Activated CD4-positive, alpha-beta T cell treated with anti-CD3 and anti-CD28 coated beads, Interleukin-2, amount 10 ng/mL, durations not matched to agents 7 days and 5 days (primary cell): ENCODE results near the gene NLGN2. TPM values are rescaled to one million over a fixed set of nuclear protein-coding genes. Genes with fewer than 3 reads are reported as not detected.

Source experiments
- CTCF ChIA-PET: fragments of 350-600 bp; sonication (Branson Sonifier 250); formaldehyde crosslinking; loops from one replicate; lab custom pipeline; 2021; ENCODE audit warnings: antibody characterized with exemption; lab: Charles Lee
- POLR2A ChIA-PET: fragments of 350-600 bp; sonication (Branson Sonifier 250); formaldehyde crosslinking; loops from one replicate; lab custom pipeline; 2021; ENCODE audit warnings: antibody characterized with exemption; lab: Charles Lee
- DNase-seq: peaks from one replicate; pipeline ENCODE4 v3.0.0-alpha.2; 2020
- H3K27ac Mint-ChIP-seq: one replicate; pipeline ENCODE4 v1.8.0; 2021; ENCODE audit warnings: mild to moderate bottlenecking, moderate library complexity, mixed read lengths
- H3K27me3 Mint-ChIP-seq: one replicate; pipeline ENCODE4 v1.8.0; 2021; ENCODE audit warnings: mixed read lengths
- H3K36me3 Mint-ChIP-seq: one replicate; pipeline ENCODE4 v1.8.0; 2021; ENCODE audit warnings: low read depth, mixed read lengths
- H3K4me1 Mint-ChIP-seq: one replicate; pipeline ENCODE4 v1.8.0; 2021; ENCODE audit warnings: mixed read lengths
- H3K4me3 Mint-ChIP-seq: one replicate; pipeline ENCODE4 v1.8.0; 2021; ENCODE audit warnings: mild to moderate bottlenecking, moderate library complexity, mixed read lengths
- H3K9me3 Mint-ChIP-seq: one replicate; pipeline ENCODE4 v1.8.0; 2021; ENCODE audit warnings: mixed read lengths
- total RNA-seq, 2 experiments: library from RNA; stranded (reverse); gene quantifications; one replicate each; pipeline ENCODE4 v1.2.3, GENCODE V29; 2021

NLGN2 gene
- total RNA-seq, 2 experiments from 2014 or later: 0.89 to 1.4 TPM

DNA sequence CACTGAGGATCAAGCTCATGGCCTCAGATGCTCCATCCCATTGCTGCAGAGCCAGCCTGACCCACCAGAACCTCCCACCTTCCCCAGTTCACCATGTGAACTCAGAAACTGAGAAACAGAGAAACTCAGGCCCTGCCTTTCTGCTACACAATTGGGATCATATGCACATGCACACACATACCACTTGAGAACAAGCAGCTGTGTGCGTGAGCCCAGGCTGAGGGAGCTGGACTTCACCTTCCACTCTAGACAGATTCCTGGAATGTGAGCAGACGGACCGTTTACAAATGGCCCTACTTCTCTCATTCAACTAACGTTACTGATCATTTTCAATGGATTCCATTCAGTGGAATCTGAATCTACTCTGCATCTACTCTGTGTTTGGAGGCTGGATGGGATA lies 16.0 kb downstream of the NLGN2 start:
- Mint-ChIP-seq H3K4me3 (no peak overlapping the region), H3K36me3 (no peaks in the 10 kb centered on the region), H3K27me3 (no peaks in the 10 kb centered on the region), H3K9me3 (no peaks in the 10 kb centered on the region), H3K4me1 (no peaks in the 10 kb centered on the region), H3K27ac (peak overlapping the region; percentile 31)
- CTCF ChIA-PET: no interaction called here
- no peak for DNase-seq
- POLR2A ChIA-PET: no interaction called here

DNA sequence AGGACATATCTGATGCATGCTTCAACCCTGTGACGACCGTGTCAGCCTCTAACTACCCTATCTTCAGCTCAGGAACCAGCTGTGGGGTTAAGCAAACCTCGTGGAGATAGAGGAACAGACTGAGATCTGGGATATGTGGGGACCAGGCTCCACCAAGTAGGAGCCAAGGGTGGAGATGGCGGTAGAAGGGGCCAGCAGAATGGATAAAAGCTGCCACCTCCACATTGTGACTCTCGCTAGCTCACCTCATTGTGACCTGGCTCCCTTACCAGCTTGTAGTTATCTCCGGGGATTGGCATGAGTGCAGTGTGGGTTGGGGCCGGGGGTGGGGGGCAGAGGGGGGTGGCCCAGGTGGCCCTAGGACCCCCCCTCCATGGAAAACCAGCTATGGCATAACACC lies 17.7 kb downstream of the NLGN2 start, which contains the start of gene SPEM2:
Gene SPEM2 (plus strand): TSS at position 301 of the 400 bp plus-strand sequence. CDS start 73 bp downstream, at position 374.
- ChIA-PET CTCF (interaction anchor here (1.2 to 1.4 kb wide), 2 partner anchors 12 to 70 kb away, joined by 3 to 4 read pairs; no protein-coding TSS in a partner anchor), POLR2A (no interaction called here)
- Mint-ChIP-seq H3K36me3 (no peaks in the 10 kb centered on the region), H3K9me3 (no peaks in the 10 kb centered on the region), H3K4me3 (no peak within 1 kb of the TSS), H3K27ac (peak within 1 kb of the TSS; percentile 57), H3K27me3 (no peaks in the 10 kb centered on the region), H3K4me1 (no peaks in the 10 kb centered on the region)
- no peak for DNase-seq

DNA sequence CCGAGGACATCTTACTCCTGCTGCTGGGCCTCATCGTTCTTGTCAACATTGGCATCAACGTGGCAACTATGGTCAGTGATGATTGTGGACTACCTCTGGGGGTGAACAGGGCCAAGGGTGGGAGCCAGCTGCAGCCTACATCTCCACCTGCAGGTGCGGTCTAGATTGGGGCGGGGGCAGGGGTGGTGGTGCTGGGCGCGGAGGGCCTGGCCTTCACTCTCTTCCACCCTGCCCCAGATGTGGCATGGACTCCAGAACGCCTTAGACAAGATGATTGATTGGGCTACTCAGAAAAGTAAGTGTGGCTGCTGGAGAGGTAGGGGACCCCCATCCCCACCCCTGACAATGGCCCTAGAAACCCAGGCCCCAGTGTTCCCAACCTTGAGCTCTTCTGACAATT lies 18.1 kb downstream of the NLGN2 start:
- Mint-ChIP-seq H3K4me3 (no peak overlapping the region), H3K9me3 (no peaks in the 10 kb centered on the region), H3K27ac (peak overlapping the region; percentile 57), H3K36me3 (no peaks in the 10 kb centered on the region), H3K27me3 (no peaks in the 10 kb centered on the region), H3K4me1 (no peaks in the 10 kb centered on the region)
- ChIA-PET CTCF (interaction anchor here (1.2 to 1.4 kb wide), 2 partner anchors 12 to 70 kb away, joined by 3 to 4 read pairs; no protein-coding TSS in a partner anchor), POLR2A (no interaction called here)
- DNase-seq: no peak

DNA sequence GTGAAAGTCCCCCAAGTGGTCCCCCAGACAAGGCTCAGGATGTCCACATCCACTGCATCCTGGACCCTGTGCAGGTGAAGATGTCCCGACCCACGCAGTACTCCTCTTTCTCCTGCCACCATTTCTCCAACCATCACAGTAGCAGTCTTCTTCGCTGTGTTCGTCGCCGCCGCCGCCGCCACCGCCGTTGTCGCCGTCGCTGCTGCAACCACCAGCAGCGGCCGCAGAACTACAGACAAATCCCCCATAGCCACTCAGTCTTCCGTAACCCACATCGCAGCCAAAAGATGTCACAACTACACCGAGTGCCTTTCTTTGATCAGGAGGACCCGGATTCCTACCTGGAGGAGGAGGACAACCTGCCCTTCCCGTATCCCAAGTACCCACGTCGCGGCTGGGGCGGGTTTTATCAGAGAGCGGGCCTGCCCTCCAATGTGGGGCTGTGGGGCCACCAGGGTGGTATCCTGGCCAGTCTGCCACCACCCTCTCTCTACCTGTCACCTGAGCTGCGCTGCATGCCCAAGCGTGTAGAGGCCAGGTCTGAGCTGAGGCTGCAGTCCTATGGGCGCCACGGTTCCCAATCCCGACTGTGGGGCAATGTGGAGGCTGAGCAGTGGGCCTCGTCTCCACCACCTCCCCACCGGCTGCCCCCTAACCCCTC lies 18.7 kb downstream of the NLGN2 start:
- Mint-ChIP-seq H3K36me3 (no peaks in the 10 kb centered on the region), H3K27ac (peak overlapping the region; percentile 57), H3K4me3 (no peak overlapping the region), H3K27me3 (no peaks in the 10 kb centered on the region), H3K9me3 (no peaks in the 10 kb centered on the region), H3K4me1 (no peaks in the 10 kb centered on the region)
- POLR2A ChIA-PET: no interaction called here
- no peak for DNase-seq
- CTCF ChIA-PET: interaction anchor here (1.0 to 2.1 kb wide), 2 partner anchors 10 to 70 kb away, joined by 3 to 8 read pairs; no protein-coding TSS in a partner anchor

DNA sequence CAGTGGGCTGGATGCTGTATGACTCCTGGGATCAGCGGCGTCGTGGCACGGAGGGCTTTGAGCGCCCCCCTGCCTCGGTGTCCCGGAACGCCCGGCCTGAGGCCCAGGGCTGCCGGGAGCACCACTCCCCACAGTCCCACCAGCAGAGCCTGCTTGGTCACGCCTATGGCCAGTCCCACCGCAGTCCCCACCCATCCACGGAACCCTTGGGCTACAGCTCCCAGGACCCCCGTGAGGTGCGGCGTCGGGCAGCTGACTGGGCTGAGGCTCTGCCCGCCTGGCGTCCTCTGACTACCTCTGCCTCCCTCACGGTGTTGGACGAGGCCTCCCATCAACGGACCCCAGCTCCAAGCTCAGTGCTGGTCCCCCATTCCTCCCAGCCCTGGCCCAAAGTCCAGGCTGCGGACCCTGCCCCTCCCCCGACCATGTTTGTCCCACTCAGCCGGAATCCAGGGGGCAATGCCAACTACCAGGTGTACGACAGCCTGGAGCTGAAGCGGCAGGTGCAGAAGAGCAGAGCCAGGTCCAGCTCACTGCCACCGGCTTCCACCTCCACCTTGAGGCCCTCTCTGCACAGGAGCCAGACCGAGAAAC lies 19.3 kb downstream of the NLGN2 start:
- Mint-ChIP-seq H3K9me3 (no peaks in the 10 kb centered on the region), H3K4me3 (no peak overlapping the region), H3K27me3 (no peaks in the 10 kb centered on the region), H3K27ac (no peak overlapping the region), H3K36me3 (no peaks in the 10 kb centered on the region), H3K4me1 (no peaks in the 10 kb centered on the region)
- ChIA-PET POLR2A (no interaction called here), CTCF (interaction anchor here (1.0 to 2.1 kb wide), 2 partner anchors 10 to 71 kb away, joined by 3 to 8 read pairs; no protein-coding TSS in a partner anchor)
- DNase-seq: no peak

DNA sequence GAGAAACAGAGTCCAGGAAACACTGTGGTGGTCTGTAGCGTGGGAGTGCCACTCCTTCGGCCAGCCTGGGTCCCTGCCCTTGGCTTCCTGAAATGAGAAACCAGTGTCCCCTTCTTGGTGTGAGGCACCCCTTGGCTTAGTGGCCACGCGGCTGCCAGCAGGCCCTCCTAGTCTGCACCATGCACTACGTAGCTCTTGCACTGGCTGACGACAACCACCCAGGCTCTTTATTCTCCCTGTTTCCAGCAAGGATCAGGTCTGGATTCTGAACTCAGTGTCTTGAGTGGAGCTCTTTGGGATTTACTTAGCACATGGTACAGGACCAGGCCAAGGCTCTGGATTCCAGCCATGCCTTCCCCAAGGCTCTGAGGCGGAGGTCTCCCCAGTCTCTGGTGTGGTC lies 19.9 kb downstream of the NLGN2 start:
- Mint-ChIP-seq H3K4me3 (no peak overlapping the region), H3K36me3 (no peaks in the 10 kb centered on the region), H3K4me1 (no peaks in the 10 kb centered on the region), H3K27me3 (no peaks in the 10 kb centered on the region), H3K9me3 (no peaks in the 10 kb centered on the region), H3K27ac (no peak overlapping the region)
- DNase-seq: no peak
- ChIA-PET POLR2A (no interaction called here), CTCF (interaction anchor here (2.1 kb wide), 1 partner anchor 9 kb away, joined by 8 read pairs; no protein-coding TSS in a partner anchor)

DNA sequence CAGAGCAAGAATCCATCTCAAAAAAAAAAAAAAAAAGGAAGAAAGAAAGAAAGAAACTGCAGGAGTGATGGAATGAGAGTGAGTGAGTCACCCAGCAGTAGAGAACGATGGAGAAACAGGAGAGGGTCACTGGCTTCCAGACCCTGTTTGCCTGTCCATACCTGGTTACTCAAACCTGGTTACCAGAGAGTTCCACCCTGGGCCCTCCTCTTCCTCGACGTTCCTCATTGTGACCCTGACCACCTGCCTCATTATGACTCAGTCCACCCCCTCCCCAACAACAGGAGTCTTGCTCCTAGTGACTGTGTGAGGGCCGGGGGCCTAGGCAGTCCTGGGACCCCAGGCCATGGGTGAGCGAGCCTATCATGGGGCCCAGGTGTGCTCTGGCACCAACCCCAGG lies 20.9 kb downstream of the NLGN2 start, which contains the start of gene SPEM3:
Gene SPEM3 (plus strand): TSS at position 301 of the 400 bp plus-strand sequence. CDS start 46 bp downstream, at position 347.
- POLR2A ChIA-PET: no interaction called here
- Mint-ChIP-seq H3K4me1 (no peaks in the 10 kb centered on the region), H3K27ac (no peak within 1 kb of the TSS), H3K36me3 (no peaks in the 10 kb centered on the region), H3K27me3 (no peaks in the 10 kb centered on the region), H3K9me3 (no peaks in the 10 kb centered on the region), H3K4me3 (no peak within 1 kb of the TSS)
- CTCF ChIA-PET: interaction anchor here (0.7 to 1.7 kb wide), 2 partner anchors 15 to 435 kb away, joined by 3 to 4 read pairs; no protein-coding TSS in a partner anchor
- no peak for DNase-seq

DNA sequence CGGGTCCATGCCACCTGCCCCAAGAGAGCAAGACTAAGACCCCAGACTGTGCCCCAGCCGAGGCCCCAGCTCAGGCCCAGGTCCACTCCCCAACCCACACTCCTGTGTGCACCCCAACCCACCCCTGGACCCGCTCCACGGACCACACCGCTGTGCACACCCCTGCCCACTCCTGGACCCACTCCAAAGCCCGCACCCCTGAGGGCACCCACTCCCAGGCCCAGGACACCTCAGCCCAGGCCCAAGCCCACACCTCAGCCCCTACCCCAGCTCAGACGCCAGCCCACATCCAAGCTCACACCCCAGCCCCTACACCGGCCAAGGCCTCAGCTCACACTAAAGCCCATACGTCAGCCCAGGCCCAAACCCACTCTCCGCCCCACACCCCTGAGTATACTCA lies 22.1 kb downstream of the NLGN2 start:
- Mint-ChIP-seq H3K9me3 (no peaks in the 10 kb centered on the region), H3K27ac (no peak overlapping the region), H3K36me3 (no peaks in the 10 kb centered on the region), H3K27me3 (no peaks in the 10 kb centered on the region), H3K4me3 (no peak overlapping the region), H3K4me1 (no peaks in the 10 kb centered on the region)
- ChIA-PET CTCF (no interaction called here), POLR2A (no interaction called here)
- no peak for DNase-seq

DNA sequence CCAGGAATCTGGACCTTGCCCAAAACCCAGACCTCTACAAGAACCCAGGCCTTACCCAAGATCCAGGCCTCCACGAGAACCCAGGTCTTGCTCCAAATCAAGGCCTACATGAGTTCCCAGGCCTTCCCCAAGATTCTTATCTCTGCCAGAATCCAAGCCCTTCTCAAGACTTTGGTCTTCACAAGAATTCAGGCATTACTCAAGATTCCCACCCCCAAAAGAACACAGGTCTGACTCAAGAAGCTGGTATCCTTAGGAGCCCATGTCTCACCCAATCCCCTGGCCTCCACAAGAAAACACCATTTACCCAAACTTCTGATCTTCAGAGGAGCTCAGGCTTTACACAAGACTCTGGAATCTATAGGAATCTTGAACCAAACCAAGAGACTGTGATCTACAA lies 23.6 kb downstream of the NLGN2 start:
- no peak overlapping the region for H3K4me3 Mint-ChIP-seq
- H3K4me1 Mint-ChIP-seq: peaks cover 10% of the 10 kb centered on the region
- DNase-seq: no peak
- POLR2A ChIA-PET: no interaction called here
- peaks cover 3% of the 10 kb centered on the region for H3K36me3 Mint-ChIP-seq
- H3K27me3 Mint-ChIP-seq: no peaks in the 10 kb centered on the region
- CTCF ChIA-PET: interaction anchor here (1.1 to 2.2 kb wide), 3 partner anchors 12 to 24 kb away, joined by 3 to 6 read pairs (median 3); no protein-coding TSS in a partner anchor
- H3K27ac Mint-ChIP-seq: no peak overlapping the region
- H3K9me3 Mint-ChIP-seq: no peaks in the 10 kb centered on the region

DNA sequence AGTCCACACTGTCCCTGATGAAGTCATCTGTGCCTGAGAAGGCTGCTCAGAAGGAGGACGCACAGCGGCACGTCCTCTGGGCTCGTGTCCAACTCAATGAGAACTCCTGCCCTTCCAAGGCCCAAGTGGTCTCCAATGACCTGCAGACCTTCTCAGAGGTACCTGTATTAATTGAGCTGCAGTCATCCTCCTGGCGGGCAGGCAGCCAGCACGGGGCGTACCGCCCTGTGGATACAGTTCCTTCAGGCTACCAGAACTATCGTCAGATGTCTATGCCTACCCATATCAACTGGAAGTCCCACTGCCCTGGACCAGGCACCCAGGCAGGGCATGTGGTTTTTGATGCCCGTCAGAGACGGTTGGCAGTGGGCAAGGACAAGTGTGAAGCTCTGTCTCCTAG lies 24.7 kb downstream of the NLGN2 start:
- ChIA-PET CTCF (interaction anchor here (0.6 to 2.2 kb wide), 4 partner anchors 12 to 30 kb away, joined by 3 to 7 read pairs (median 4); no protein-coding TSS in a partner anchor), POLR2A (no interaction called here)
- H3K4me3 Mint-ChIP-seq: no peak overlapping the region
- no peaks in the 10 kb centered on the region for H3K27me3 Mint-ChIP-seq
- no peak overlapping the region for H3K27ac Mint-ChIP-seq
- no peak for DNase-seq
- H3K36me3 Mint-ChIP-seq: peaks cover 5% of the 10 kb centered on the region
- H3K4me1 Mint-ChIP-seq: peaks cover 17% of the 10 kb centered on the region
- H3K9me3 Mint-ChIP-seq: no peaks in the 10 kb centered on the region

DNA sequence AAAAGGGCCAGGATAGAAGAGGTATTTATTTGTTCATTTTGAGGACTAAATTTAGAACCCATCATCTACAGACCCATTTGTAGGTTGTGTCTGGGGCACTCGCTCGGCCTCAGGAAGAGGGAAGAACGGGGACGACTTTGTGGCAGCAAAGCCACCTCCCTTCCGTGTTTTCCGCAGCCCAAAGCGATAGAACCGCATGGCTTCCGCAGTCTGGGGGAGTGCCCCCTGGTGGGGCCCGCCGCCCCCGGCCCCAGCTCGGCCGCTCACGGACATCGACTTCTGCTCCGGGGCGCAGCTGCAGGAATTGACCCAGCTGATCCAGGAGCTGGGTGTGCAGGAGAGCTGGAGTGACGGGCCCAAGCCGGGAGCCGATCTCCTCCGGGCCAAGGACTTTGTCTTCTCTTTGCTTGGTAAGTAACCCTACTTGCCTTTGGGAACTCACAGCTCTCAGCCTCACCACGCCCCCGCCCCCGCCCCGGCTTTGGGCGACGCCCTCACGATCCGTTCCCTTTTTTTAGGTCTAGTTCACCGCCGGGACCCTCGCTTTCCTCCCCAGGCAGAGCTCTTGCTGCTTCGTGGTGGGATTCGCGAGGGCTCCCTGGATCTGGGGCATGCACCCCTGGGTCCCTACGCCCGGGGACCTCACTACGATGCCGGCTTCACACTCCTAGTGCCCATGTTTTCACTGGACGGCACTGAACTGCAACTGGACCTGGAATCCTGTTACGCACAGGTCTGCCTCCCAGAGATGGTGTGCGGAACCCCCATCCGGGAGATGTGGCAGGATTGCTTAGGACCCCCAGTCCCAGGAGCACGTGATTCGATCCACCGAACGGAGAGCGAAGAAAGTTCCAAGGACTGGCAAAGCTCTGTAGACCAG lies 28.3 kb downstream of the NLGN2 start:
- Mint-ChIP-seq H3K36me3 (peaks cover 24% of the 10 kb centered on the region), H3K27me3 (peaks cover 17% of the 10 kb centered on the region), H3K9me3 (no peaks in the 10 kb centered on the region), H3K4me1 (peaks cover 43% of the 10 kb centered on the region), H3K27ac (peak overlapping the region; percentile 97), H3K4me3 (peak overlapping the region; percentile 87)
- peak; percentile 71 for DNase-seq
- POLR2A ChIA-PET: interaction anchor here (0.6 to 1.6 kb wide), 5 partner anchors 16 to 250 kb away, joined by 3 to 4 read pairs (median 3); partner anchors contain the start of gene POLR2A
- CTCF ChIA-PET: interaction anchor here (0.5 to 4.2 kb wide), 38 partner anchors 9 to 252 kb away, joined by 3 to 45 read pairs (median 5); partner anchors contain the start of genes ACAP1, CHRNB1, FXR2 and KCTD11
